ENCODE data around the gene HOXA1.

HOXA1 gene

GRCh38 chr7:27078616-27079233 lies 17.1 kb downstream of the HOXA1 start:
- no peak for DNase-seq (ENCODE audit: insufficient read length, low spot score)
- FAIRE-seq, result no peak
- TF ChIP-seq CTCF (IDR thresholded peaks at IDR 0.05; ENCODE audit: insufficient read depth, missing control alignments), result no peak

DNA sequence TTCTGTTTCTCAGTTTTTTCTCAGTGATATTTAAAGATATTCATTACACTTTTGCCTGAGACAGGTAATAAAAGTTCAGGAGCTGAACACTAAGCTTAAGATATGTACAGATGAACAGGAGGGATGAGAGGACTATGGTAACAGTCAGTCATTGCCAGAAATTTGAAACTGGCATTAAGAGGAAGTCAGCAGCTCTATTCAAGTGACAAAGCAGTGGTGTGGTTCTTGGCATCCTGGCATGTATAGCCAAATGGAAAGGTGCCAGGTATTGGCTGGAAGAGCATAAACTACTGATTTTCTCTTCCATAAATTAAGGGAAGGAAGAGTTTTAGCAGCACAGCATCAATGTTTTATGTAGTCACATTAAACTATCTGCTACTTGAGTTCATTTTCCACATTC lies 22.7 kb downstream of the HOXA1 start:
- DNase-seq (ENCODE audit: insufficient read length, low spot score) (no peak), FAIRE-seq (no peak)
- TF ChIP-seq CTCF (IDR thresholded peaks at IDR 0.05; ENCODE audit: insufficient read depth, missing control alignments), result no peak

DNA sequence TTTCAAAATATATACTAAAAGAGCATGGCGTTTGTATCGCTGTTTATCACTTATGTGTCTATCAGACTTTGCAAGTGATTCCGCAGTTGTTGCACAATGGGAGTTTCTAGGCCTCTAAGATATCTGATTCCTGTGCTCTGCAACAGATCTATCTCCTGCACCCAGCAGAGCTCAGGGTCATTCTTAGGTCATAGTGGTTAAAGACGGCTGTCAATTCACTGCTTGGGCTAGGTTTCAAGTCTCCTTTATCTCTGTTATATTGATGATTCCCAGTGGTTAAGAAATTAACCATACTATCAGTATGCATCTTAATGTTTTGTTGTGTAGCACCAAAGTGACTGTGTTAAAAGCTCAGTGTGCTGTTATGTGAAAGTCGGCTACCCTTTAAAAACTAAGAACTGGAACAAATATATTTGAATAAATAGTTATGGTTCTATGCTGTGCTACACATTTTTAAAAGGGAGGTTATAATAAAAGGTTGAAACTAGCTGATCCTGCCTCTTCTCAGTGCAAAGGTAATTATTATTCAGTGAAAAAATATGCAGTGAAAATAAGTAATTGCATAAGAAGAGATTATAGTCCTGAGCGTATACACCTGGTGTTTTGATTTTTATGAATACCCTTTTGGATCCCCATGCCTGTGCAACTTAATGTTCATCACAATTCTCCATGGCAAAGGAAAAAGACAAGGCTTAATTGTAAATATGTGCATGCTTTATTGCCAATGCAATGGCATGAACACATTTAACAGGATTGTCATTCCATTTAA lies 24.0 kb downstream of the HOXA1 start:
- no peak for DNase-seq (ENCODE audit: insufficient read length, low spot score)
- FAIRE-seq, result no peak

GRCh38 chr7:27068259-27068658 lies 27.5 kb downstream of the HOXA1 start:
- no peak for TF ChIP-seq CTCF (IDR thresholded peaks at IDR 0.05; ENCODE audit: insufficient read depth, missing control alignments)
- FAIRE-seq (no peak), DNase-seq (ENCODE audit: insufficient read length, low spot score) (no peak)

More for the DNA sequence above, 24.0 kb downstream of the HOXA1 start:
- no peak for TF ChIP-seq CTCF (IDR thresholded peaks at IDR 0.05; ENCODE audit: insufficient read depth, missing control alignments)

- DNase-seq (ENCODE audit: insufficient read length, low spot score) (no peak), FAIRE-seq (no peak)
- TF ChIP-seq CTCF (IDR thresholded peaks at IDR 0.05; ENCODE audit: insufficient read depth, missing control alignments), result no peak
Observed at GRCh38 chr7:27066148-27066547, 29.7 kb downstream of the HOXA1 start.

- FAIRE-seq, result no peak
Observed at GRCh38 chr7:27065709-27066108, 30.1 kb downstream of the HOXA1 start.

More at GRCh38 chr7:27065709-27066108, 30.1 kb downstream of the HOXA1 start:
- DNase-seq (ENCODE audit: insufficient read length, low spot score), result no peak
- TF ChIP-seq CTCF (IDR thresholded peaks at IDR 0.05; ENCODE audit: insufficient read depth, missing control alignments), result no peak

Measured in D721Med (cell line).